ENCODE results near the gene SNX9. TPM values are rescaled to one million over a fixed set of nuclear protein-coding genes. Genes with fewer than 3 reads are reported as not detected.
"Not testable (repeated sequence)": the region's sequence is repeated elsewhere in the genome, so short reads cannot be mapped to it uniquely, and the experiment has no call there.

Gene SNX9
- total RNA-seq, 2 donors from 2014 or later, result 87.2 to 90.8 TPM

- ATAC-seq (ENCODE audit: insufficient number of reproducible peaks, low FRiP score, low read depth), result no peak
These were observed 31.6 kb upstream of the SNX9 start for GRCh38 chr6:157791450-157791849.

GRCh38 chr6:157792671-157793070 is 30.4 kb upstream of the SNX9 start:
- peaks cover 6 to 19% of the 10 kb centered on the region in 2 donors for H3K4me1 ChIP-seq (ENCODE audit: control insufficient read depth in 1 of 2, low read depth in 2 of 2)
- no peak overlapping the region for H3K27ac ChIP-seq
- no peak for TF ChIP-seq CTCF (IDR thresholded peaks at IDR 0.05)
- H3K27me3 ChIP-seq (replicated peaks; ENCODE audit: insufficient read depth), result no peaks in the 10 kb centered on the region
- H3K9me3 ChIP-seq, result no peaks in the 10 kb centered on the region
- H3K36me3 ChIP-seq, result no peaks in the 10 kb centered on the region
- no peak for DNase-seq (ENCODE audit: low spot score)
- no peak overlapping the region for H3K4me3 ChIP-seq
- ATAC-seq (ENCODE audit: insufficient number of reproducible peaks, low FRiP score, low read depth), result no peak

More at GRCh38 chr6:157791450-157791849, 31.6 kb upstream of the SNX9 start:
- H3K4me3 ChIP-seq, result no peak overlapping the region
- no peak for DNase-seq (ENCODE audit: low spot score)
- no peak overlapping the region for H3K27ac ChIP-seq
- TF ChIP-seq CTCF (IDR thresholded peaks at IDR 0.05), result no peak
- H3K36me3 ChIP-seq, result no peaks in the 10 kb centered on the region
- H3K27me3 ChIP-seq (replicated peaks; ENCODE audit: insufficient read depth), result no peaks in the 10 kb centered on the region
- no peaks in the 10 kb centered on the region for H3K9me3 ChIP-seq
- peaks cover 6 to 17% of the 10 kb centered on the region in 2 donors for H3K4me1 ChIP-seq (ENCODE audit: control insufficient read depth in 1 of 2, low read depth in 2 of 2)

- not testable (repeated sequence) for H3K36me3 ChIP-seq; DNase-seq (ENCODE audit: low spot score); H3K27ac ChIP-seq; H3K27me3 ChIP-seq (replicated peaks; ENCODE audit: insufficient read depth); ATAC-seq (ENCODE audit: insufficient number of reproducible peaks, low FRiP score, low read depth); H3K4me3 ChIP-seq; H3K9me3 ChIP-seq
- H3K4me1 ChIP-seq (ENCODE audit: control insufficient read depth in 1 of 2, low read depth in 2 of 2), result peaks cover 6 to 19% of the 10 kb centered on the region in 2 donors
These were observed 29.0 kb upstream of the SNX9 start for GRCh38 chr6:157794012-157794411.

GRCh38 chr6:157795841-157796240 is 27.2 kb upstream of the SNX9 start:
- TF ChIP-seq CTCF (IDR thresholded peaks at IDR 0.05), result no peak
- Histone ChIP-seq H3K36me3 (no peaks in the 10 kb centered on the region), H3K9me3 (no peaks in the 10 kb centered on the region), H3K27me3 (replicated peaks; ENCODE audit: insufficient read depth) (no peaks in the 10 kb centered on the region), H3K4me3 (no peak overlapping the region), H3K27ac (no peak overlapping the region), H3K4me1 (ENCODE audit: control insufficient read depth in 1 of 2, low read depth in 2 of 2) (peaks cover 6 to 19% of the 10 kb centered on the region in 2 donors)
- ATAC-seq (ENCODE audit: insufficient number of reproducible peaks, low FRiP score, low read depth) (no peak), DNase-seq (ENCODE audit: low spot score) (no peak)

- H3K36me3 ChIP-seq, result no peaks in the 10 kb centered on the region
- no peak for TF ChIP-seq CTCF (IDR thresholded peaks at IDR 0.05)
- no peaks in the 10 kb centered on the region for H3K27me3 ChIP-seq (replicated peaks; ENCODE audit: insufficient read depth)
- no peak for ATAC-seq (ENCODE audit: insufficient number of reproducible peaks, low FRiP score, low read depth)
- peaks cover 6 to 19% of the 10 kb centered on the region in 2 donors for H3K4me1 ChIP-seq (ENCODE audit: control insufficient read depth in 1 of 2, low read depth in 2 of 2)
- H3K27ac ChIP-seq, result no peak overlapping the region
- H3K9me3 ChIP-seq, result no peaks in the 10 kb centered on the region
- H3K4me3 ChIP-seq, result no peak overlapping the region
- no peak for DNase-seq (ENCODE audit: low spot score)
These were observed 24.2 kb upstream of the SNX9 start for GRCh38 chr6:157798851-157799250.

GRCh38 chr6:157799561-157799960 is 23.5 kb upstream of the SNX9 start:
- H3K4me1 ChIP-seq (ENCODE audit: control insufficient read depth in 1 of 2, low read depth in 2 of 2), result peaks cover 6 to 19% of the 10 kb centered on the region in 2 donors
- not testable (repeated sequence) for H3K27me3 ChIP-seq (replicated peaks; ENCODE audit: insufficient read depth); ATAC-seq (ENCODE audit: insufficient number of reproducible peaks, low FRiP score, low read depth)

More at GRCh38 chr6:157799561-157799960, 23.5 kb upstream of the SNX9 start:
- H3K27ac ChIP-seq; H3K4me3 ChIP-seq; H3K36me3 ChIP-seq; DNase-seq (ENCODE audit: low spot score); H3K9me3 ChIP-seq: not testable (repeated sequence)
